Esophagus (tissue), 2 donors: ENCODE data around the gene TBC1D20. TPM values are rescaled to one million over a fixed set of nuclear protein-coding genes. Genes with fewer than 3 reads are reported as not detected.

ENCODE experiments used
- polyA plus RNA-seq, 2 donors: library from polyadenylated mRNA; stranded (reverse); fragments of 200-250 nt; gene quantifications; one replicate each; pipeline ENCODE4 v1.2.3, GENCODE V29; 2013
- donor health status: healthy with polysubstance abuse.
- donor health status: Bipolar disorder and iron deficiency.

TBC1D20 gene
- polyA plus RNA-seq, 2 donors = 15.6 to 18.1 TPM

Other genes with a start within 250 kb of the TBC1D20 start
- not detected for gene DEFB129, start 235.3 kb downstream of the TBC1D20 start, polyA plus RNA-seq
- gene DEFB132, start 204.8 kb downstream of the TBC1D20 start, polyA plus RNA-seq = not detected
- 1 to 10 TPM; 1.9 TPM for gene C20orf96, start 171.8 kb downstream of the TBC1D20 start, polyA plus RNA-seq
- gene ZCCHC3, start 165.0 kb downstream of the TBC1D20 start, polyA plus RNA-seq = 1 to 10 TPM; 5.7 to 6.2 TPM
- 1 to 10 TPM; 2.2 to 2.4 TPM for gene SOX12, start 137.0 kb downstream of the TBC1D20 start, polyA plus RNA-seq
- gene NRSN2, start 115.4 kb downstream of the TBC1D20 start, polyA plus RNA-seq = 1 to 10 TPM; 6.0 to 6.1 TPM
- gene TRIB3, start 81.8 kb downstream of the TBC1D20 start, polyA plus RNA-seq = 10 to 100 TPM in 1 of 2 donors, 1 to 10 TPM in 1; 7.6 to 21.1 TPM
- 10 to 100 TPM; 58.6 to 86.6 TPM for gene RBCK1, start 54.2 kb downstream of the TBC1D20 start, polyA plus RNA-seq
- gene CSNK2A1, start 81.3 kb upstream of the TBC1D20 start, polyA plus RNA-seq = 10 to 100 TPM; 22.2 to 31.7 TPM
- gene TCF15, start 147.8 kb upstream of the TBC1D20 start, polyA plus RNA-seq = under 1 TPM; 0.26 to 0.39 TPM
- gene SRXN1, start 190.7 kb upstream of the TBC1D20 start, polyA plus RNA-seq = 10 to 100 TPM; 16.7 to 41.0 TPM
- gene SCRT2, start 213.3 kb upstream of the TBC1D20 start, polyA plus RNA-seq = not detected